Heart left ventricle (tissue), 16 donors: Measurements from ENCODE around the gene MDFIC2. TPM values are rescaled to one million over a fixed set of nuclear protein-coding genes. Genes with fewer than 3 reads are reported as not detected.
"Not testable (repeated sequence)": the region's sequence is repeated elsewhere in the genome, so short reads cannot be mapped to it uniquely, and the experiment has no call there.

Experiments
- ATAC-seq, 4 donors: fragments of 200-7000 bp; cut with Tn5 transposase; one replicate each; pipeline ENCODE4 v1.9.1; 2020 to 2022; ENCODE audit warnings: moderate library complexity in 4 of 4, mild to moderate bottlenecking in 3 of 4, moderate number of reproducible peaks in 1 of 4
- DNase-seq, 5 donors: peaks; one replicate each; pipeline ENCODE4 v3.0.0-alpha.2; 2020
- H3K27ac ChIP-seq, 12 donors: fragments of 200-600 bp; sonication (generic) in 4 of 12; one replicate each; pipeline versions ENCODE4 v1.5.0 to v1.8.0; 2016 to 2022; ENCODE audit warnings: mild to moderate bottlenecking in 2 of 12
- H3K27me3 ChIP-seq, 9 donors: fragments of 200-600 bp; sonication (generic) in 2 of 9; one replicate each; pipeline versions ENCODE4 v1.5.1 to v1.8.0; 2016 to 2022; ENCODE audit warnings: mild to moderate bottlenecking in 3 of 9
- H3K36me3 ChIP-seq, 9 donors: fragments of 200-600 bp; sonication (generic) in 2 of 9; one replicate each; pipeline versions ENCODE4 v1.5.0 to v1.8.0; 2018 to 2022; ENCODE audit warnings: mild to moderate bottlenecking in 2 of 9
- H3K4me1 ChIP-seq, 12 donors: fragments of 200-600 bp; sonication (generic) in 4 of 12; one replicate each; pipeline versions ENCODE4 v1.5.0 to v1.8.0; 2016 to 2022; ENCODE audit warnings: mild to moderate bottlenecking in 3 of 12
- H3K4me3 ChIP-seq, 12 donors: fragments of 200-600 bp; sonication (generic) in 4 of 12; one replicate each; pipeline versions ENCODE4 v1.5.0 to v1.8.0; 2017 to 2022; ENCODE audit warnings: mild to moderate bottlenecking in 9 of 12, moderate library complexity in 4 of 12
- H3K9me3 ChIP-seq, 12 donors: fragments of 200-600 bp; sonication (generic) in 4 of 12; one replicate each; pipeline versions ENCODE4 v1.5.0 to v1.8.0; 2016 to 2022; ENCODE audit warnings: mild to moderate bottlenecking in 1 of 12
- POLR2A ChIP-seq, 2 donors: fragments of 450-650 bp; IDR thresholded peaks; one replicate each; pipeline ENCODE4 v1.6.1; 2017; ENCODE audit warnings: antibody characterized with exemption in 2 of 2, mild to moderate bottlenecking in 2 of 2, moderate library complexity in 2 of 2
- WGBS, 4 donors: extraction: QIAGEN DNeasy Blood & Tissue Kit in 2 of 4; methylation state at CpG; one replicate each; pipeline versions ENCODE4 v1.1.5 to v1.1.7; 2013 to 2018; 5-methylcytosine and 5-hydroxymethylcytosine counted together
- intact Hi-C, 10 donors: fragments of 100-400 bp; cut with DNase I; formaldehyde crosslinking; loops; one replicate each; pipeline versions ENCODE4 v1.11.1 to v1.14.2; 2022
- polyA plus RNA-seq, 2 donors: library from polyadenylated mRNA; stranded (reverse); fragments of 200-250 nt; gene quantifications; one replicate each; pipeline ENCODE4 v1.2.3, GENCODE V29; 2013
- total RNA-seq, 9 donors: library from RNA; depleted of rRNA in 2 of 9; stranded (reverse); fragments of >200 nt in 2 of 9; fragmentation: NEBNext Ultra II Directional in 3 of 9; extraction: Animal tissue kit (Norgen Biotek cat#: 25700) in 3 of 9; gene quantifications; one replicate each; pipeline versions ENCODE4 v1.1.0 to v1.2.4, GENCODE V29; 2016 to 2023
- TF ChIP-seq, protein P1 (sequence below), 12 donors: fragments of 200-600 bp; sonication (generic) in 4 of 12; IDR thresholded peaks; one replicate each; pipeline versions ENCODE4 v1.5.0 to v1.8.0; 2018 to 2022; ENCODE audit warnings: antibody characterized with exemption in 12 of 12, mild to moderate bottlenecking in 5 of 12
- donor health status: ischemic (EF 13 %, LVEDD 7.1; RV severe dilation, severe dysfunction).
- donor health status: healthy with polysubstance abuse.
- donor health status: DM: no; HTN: yes; CAD: no.
- donor health status: DM: no; HTN: no; CAD: no.
- donor health status: ischemic (EF 25% LVEDD 6.9; RV normal size, moderate dysfunction).
- donor health status: ischemic (EF 25% LVEDD 5.7; RV mildly dilated, moderate dysfunction).
- donor health status: healthy.
- donor health status: DM: yes; HTN: yes; CAD: no.
- donor health status: ischemic (EF 35%, LVEDD 5.7; RV mildly dilated, moderate dysfunction).
- donor health status: nonischemic (EF 11% LVEDD 7.7; RV severe dilation, severe dysfunction).
- donor health status: DM: yes; HTN: yes; CAD: no.
- donor health status: PGD.
- donor health status: ischemic (EF 29% LVEDD 5.4; RV normal size, mild dysfunction).
- donor health status: nonischemic (EF 23%, LVEDD 6.1; RV moderate dilation, normal function).

MDFIC2 gene
- total and polyA plus RNA-seq, 11 donors, result not detected

DNA sequence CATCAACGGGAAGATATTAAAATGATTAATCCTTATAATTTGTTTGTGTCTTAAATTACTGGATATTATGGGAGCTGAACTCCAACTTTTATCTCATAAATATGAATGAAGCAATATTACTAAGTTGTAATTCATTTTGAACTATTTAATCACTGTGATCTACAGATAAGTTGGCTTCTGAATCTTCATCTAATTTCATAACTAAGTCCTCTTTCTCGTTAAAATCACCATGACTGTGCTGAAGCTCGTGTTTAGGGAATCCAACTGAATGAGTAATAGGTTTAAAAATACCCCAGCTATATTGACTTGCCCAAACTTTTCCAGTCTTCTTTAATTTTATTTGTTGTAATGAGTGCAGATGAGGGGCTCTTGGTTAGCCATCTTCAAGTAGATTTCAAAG lies 14.1 kb downstream of the MDFIC2 start:
- H3K9me3 ChIP-seq, result no peaks in the 10 kb centered on the region
- H3K4me1 ChIP-seq, result no peaks in the 10 kb centered on the region
- no peak overlapping the region for H3K4me3 ChIP-seq
- H3K36me3 ChIP-seq, result no peaks in the 10 kb centered on the region
- ATAC-seq (no peak), DNase-seq (no peak)
- TF ChIP-seq, protein P1, sequence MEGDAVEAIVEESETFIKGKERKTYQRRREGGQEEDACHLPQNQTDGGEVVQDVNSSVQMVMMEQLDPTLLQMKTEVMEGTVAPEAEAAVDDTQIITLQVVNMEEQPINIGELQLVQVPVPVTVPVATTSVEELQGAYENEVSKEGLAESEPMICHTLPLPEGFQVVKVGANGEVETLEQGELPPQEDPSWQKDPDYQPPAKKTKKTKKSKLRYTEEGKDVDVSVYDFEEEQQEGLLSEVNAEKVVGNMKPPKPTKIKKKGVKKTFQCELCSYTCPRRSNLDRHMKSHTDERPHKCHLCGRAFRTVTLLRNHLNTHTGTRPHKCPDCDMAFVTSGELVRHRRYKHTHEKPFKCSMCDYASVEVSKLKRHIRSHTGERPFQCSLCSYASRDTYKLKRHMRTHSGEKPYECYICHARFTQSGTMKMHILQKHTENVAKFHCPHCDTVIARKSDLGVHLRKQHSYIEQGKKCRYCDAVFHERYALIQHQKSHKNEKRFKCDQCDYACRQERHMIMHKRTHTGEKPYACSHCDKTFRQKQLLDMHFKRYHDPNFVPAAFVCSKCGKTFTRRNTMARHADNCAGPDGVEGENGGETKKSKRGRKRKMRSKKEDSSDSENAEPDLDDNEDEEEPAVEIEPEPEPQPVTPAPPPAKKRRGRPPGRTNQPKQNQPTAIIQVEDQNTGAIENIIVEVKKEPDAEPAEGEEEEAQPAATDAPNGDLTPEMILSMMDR (IDR thresholded peaks at IDR 0.05), result no peak
- TF ChIP-seq POLR2A (IDR thresholded peaks at IDR 0.05), result no peak
- intact Hi-C loops, result no loop called here
- H3K27me3 ChIP-seq, result no peaks in the 10 kb centered on the region
- H3K27ac ChIP-seq, result no peak overlapping the region
- 40 to 54% (median 48%) methylated on average over 3 of the region's 3 CpGs for WGBS, 4 donors

DNA sequence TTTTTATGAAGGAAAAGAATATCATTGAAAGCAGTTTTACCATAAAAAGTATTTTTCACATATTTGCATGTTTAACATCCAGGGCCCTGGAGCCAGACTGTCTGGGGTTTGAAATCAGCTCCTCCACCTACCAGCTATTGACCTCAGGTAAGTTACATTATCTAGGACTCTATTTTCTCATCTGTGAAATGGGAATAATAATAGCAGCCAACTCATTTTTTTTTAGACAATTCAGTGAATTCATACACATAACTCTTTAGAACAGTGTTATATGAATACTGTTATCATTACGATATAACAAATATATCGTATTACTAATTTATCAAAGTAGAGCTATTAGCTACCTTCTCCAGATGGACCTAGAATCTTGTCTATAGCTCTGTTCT lies 21.3 kb downstream of the MDFIC2 start:
- no peaks in the 10 kb centered on the region for H3K4me1 ChIP-seq
- H3K27me3 ChIP-seq, result no peaks in the 10 kb centered on the region
- no peak overlapping the region for H3K27ac ChIP-seq
- H3K9me3 ChIP-seq, result no peaks in the 10 kb centered on the region
- WGBS, 4 donors, result 96 to 98% (median 98%) methylated on average over 2 of the region's 2 CpGs
- TF ChIP-seq POLR2A (IDR thresholded peaks at IDR 0.05), result no peak
- TF ChIP-seq, protein P1 (IDR thresholded peaks at IDR 0.05), result no peak
- H3K4me3 ChIP-seq, result no peak overlapping the region
- no peak for DNase-seq
- no peaks in the 10 kb centered on the region for H3K36me3 ChIP-seq
- no peak for ATAC-seq
- intact Hi-C loops, result no loop called here

DNA sequence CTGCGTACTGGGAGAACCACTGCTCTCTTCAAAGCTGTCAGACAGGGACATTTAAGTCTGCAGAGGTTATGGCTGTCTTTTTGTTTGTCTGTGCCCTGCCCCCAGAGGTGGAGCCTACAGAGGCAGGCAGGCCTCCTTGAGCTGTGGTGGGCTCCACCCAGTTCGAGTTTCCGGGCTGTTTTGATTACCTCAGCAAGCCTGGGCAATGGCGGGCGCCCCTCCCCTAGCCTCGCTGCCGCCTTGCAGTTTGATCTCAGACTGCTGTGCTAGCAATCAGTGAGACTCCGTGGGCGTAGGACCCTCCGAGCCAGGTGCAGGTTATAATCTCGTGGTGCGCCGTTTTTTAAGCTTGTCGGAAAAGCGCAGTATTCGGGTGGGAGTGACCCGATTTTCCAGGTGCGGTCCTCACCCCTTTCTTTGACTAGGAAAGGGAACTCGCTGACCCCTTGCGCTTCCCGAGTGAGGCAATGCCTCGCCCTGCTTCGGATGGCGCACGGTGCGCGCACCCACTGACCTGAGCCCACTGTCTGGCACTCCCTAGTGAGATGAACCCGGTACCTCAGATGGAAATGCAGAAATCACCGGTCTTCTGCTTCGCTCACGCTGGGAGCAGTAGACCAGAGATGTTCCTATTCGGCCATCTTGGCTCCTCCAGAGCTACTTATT lies 21.9 kb downstream of the MDFIC2 start:
- H3K27ac ChIP-seq, H3K4me3 ChIP-seq, ATAC-seq, H3K27me3 ChIP-seq, H3K4me1 ChIP-seq, DNase-seq, intact Hi-C loops, H3K9me3 ChIP-seq, H3K36me3 ChIP-seq: not testable (repeated sequence)
- 91 to 94% (median 93%) methylated on average over 32 of the region's 32 CpGs for WGBS, 4 donors

DNA sequence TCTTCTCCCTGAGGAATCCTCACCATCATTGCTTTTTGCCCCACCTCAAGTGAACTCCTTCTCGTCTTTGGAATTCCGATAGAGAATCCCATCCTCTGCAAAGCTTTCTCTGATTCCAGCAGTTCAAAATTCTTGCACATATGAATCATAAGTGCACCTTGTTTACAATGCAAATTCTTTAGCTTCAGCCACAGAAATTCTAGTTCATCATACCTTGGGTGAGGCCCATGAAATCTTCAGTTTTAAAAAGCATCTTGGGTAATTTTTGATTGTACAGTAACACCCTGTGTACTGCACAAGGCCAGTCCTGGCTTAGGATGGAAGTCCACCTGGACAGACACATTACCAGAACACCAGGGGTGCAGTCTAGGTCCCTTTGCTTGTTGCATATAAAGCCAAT lies 30.8 kb downstream of the MDFIC2 start:
- no peak for ATAC-seq
- WGBS, 4 donors, result 87 to 96% (median 88%) methylated on average over 2 of the region's 2 CpGs

More for the DNA sequence above, 30.8 kb downstream of the MDFIC2 start:
- H3K27me3 ChIP-seq, result no peaks in the 10 kb centered on the region
- no peak overlapping the region for H3K27ac ChIP-seq
- no peaks in the 10 kb centered on the region for H3K36me3 ChIP-seq
- no peak for TF ChIP-seq POLR2A (IDR thresholded peaks at IDR 0.05)
- TF ChIP-seq, protein P1 (IDR thresholded peaks at IDR 0.05), result no peak
- peaks cover 0 to 6% (median 0%) of the 10 kb centered on the region in 12 donors for H3K9me3 ChIP-seq
- no peaks in the 10 kb centered on the region for H3K4me1 ChIP-seq
- DNase-seq, result no peak
- intact Hi-C loops, result no loop called here
- no peak overlapping the region for H3K4me3 ChIP-seq
